GM19372 (cell line): ENCODE data around the gene MED13.
"Not testable (repeated sequence)": the region's sequence is repeated elsewhere in the genome, so short reads cannot be mapped to it uniquely, and the experiment has no call there.

Experiments
- ATAC-seq: cut with Tn5 transposase; IDR thresholded peaks from one replicate; pipeline ENCODE4 v1.9.1; 2021; ENCODE audit warnings: mild to moderate bottlenecking, low read depth, moderate library complexity; ENCODE audit not compliant: unreplicated experiment

MED13 gene

GRCh38 chr17:62003141-62003540 is 61.9 kb downstream of the MED13 start:
- ATAC-seq = not testable (repeated sequence)

DNA sequence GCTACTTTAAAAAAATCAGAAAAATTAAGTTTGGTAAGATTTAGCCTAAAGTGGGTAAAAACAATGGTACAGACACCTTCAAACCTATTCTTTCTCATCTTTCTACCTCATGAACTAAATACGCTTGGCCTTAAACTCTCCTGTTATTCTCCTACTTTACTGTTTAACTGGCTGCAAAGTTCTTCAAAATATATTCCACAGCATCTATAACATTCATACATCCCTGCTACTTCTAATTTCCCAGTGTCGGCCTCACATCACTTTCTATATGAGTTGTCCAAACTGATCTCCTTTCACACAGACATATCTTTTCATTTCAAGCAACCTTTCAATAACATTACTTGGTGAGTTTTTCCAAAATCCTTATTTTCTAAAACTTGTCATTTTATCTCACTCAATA is 64.0 kb downstream of the MED13 start:
- ATAC-seq = no peak

DNA sequence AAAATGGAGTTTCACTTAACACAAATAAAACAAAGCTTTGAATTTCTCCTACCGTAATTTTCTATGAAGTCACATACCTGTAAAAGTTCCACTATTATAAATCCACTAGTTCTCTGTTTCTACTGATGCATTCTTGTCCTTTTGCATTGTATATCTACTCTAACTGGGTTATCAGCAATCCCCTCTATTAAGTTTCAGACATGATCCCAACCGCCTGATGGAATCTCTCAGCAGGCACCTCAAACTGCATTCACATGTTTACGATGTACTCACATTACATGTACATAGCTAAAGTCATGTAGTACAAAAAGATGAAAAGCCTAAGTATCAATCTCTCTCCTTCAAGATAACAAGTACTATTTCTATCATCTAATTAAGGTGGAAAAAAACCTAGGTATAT is 64.9 kb downstream of the MED13 start:
- ATAC-seq = no peak

DNA sequence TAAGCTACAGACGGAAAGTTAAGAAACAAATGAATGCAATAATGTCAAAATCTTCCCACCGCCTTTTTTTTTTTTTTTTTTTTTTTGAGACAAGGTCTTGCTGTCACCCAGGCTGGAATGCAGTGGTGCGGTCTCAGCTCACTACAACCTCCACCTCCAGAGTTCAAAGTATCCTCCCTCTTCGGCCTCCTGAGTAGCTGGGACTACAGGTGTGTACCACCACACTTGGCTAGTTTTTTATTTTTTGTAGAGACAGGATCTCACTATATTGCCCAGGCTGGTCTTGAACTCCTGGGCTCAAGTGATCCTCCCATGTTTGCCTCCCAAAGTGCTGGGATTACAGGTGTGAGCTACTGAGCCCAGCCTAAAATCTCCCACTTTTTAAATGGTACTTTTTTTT is 66.5 kb downstream of the MED13 start:
- ATAC-seq = not testable (repeated sequence)

DNA sequence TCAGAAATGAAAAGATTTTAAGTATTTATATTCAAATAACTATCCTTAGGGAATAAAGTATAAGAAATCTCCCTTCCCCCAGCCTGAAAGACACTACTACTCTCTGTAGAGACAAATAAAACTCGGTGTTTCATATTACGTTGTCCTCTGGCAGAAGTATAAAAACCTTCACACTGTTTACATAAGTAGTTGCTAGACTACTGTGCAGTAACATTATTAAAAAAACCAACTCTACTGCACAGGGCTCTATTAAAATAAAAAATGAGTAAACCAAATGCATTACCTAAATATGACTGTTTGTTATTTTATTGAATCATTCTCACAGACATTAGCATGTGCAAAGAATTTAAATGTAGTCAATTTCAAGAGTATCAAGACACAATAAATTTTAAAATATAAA is 67.4 kb downstream of the MED13 start:
- ATAC-seq = no peak

DNA sequence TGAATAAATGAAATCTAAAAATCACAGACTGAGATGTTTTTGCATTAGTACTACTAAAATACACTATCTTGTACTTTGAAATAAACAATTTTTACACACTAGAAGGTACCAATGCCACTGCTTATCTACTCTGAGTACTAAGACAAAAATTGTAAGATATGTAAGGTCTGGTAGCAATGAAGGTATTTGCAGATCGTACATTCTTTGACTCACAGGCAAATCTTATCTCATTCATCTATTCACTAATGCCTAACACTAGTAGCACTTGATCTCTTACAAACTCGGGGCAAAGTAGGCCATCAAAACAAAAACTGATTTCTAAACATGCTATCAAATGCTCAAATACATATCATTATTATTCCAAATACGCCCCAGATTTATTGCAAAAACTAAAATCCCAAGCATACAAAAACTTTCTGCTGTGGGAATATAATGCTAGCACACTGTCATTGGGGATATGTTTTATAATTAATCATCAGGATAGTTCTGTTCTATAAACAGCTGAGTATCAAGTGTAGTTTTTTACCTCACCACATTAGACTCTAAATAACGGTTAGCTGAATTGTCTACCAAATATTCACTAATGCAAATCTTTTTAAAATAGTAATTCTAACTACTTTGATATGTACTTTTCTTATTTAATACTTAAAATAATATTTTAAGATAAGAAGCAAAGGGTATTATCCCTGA is 68.0 kb downstream of the MED13 start:
- no peak for ATAC-seq

GRCh38 chr17:61989509-61989908 is 75.6 kb downstream of the MED13 start:
- ATAC-seq = no peak

- no peak for ATAC-seq
Measured at GRCh38 chr17:61986898-61987297, 78.2 kb downstream of the MED13 start.

DNA sequence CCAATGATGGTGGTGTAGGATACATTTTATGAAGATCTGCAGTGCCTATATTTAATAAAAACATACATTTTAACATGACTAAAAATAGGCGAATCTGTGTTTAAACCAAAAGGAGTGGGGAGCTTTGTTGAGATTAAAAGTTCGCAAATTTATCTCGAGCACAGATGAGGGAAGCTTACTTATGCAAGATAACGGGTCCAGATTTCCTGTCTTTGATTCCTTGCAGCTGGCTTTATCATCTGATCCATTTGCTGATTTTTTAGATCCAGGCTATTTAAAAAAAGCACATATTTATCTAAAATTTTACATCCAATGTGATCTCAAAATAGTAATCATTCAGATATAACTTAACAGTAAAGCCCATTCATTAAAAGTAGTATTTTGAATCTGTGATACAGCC is 80.3 kb downstream of the MED13 start:
- ATAC-seq = no peak

DNA sequence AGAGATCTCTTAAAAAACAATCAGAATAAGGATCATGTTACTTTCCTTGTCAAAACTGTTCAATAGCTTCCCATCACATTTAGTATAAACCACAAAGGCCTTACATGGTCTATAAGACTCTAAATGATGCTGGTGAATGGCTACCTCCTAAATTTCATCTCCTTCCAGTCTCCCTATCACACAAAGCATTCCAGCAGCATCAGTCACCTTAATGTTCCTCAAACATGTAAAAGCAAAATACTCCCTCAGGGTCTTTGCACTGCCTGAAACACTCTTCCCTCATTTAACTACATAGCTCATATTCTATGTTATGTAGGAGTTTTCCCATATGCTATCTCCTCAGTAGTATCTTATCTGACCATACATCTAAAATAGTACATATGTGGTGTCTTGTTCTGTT is 83.8 kb downstream of the MED13 start:
- ATAC-seq = no peak

- no peak for ATAC-seq
Measured at GRCh38 chr17:61980535-61980934, 84.5 kb downstream of the MED13 start.

DNA sequence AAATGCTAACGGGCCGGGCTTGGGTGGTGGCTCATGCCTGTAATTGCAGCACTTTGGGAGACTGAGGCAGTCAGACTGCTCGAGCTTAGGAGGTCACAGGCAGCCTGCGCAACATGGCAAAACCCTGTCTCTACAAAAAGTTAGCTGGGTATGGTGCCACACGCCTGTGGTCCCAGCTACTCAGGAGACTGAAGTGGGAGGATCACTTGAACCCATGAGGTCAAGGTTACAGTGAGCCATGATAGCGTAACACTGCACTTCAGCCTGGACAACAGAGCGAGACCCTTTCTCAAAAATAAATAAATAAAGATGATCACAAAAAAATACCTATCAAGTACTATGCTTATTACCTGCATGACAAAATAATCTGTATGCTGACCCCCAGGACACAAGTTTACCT is 91.0 kb downstream of the MED13 start:
- ATAC-seq = no peak

DNA sequence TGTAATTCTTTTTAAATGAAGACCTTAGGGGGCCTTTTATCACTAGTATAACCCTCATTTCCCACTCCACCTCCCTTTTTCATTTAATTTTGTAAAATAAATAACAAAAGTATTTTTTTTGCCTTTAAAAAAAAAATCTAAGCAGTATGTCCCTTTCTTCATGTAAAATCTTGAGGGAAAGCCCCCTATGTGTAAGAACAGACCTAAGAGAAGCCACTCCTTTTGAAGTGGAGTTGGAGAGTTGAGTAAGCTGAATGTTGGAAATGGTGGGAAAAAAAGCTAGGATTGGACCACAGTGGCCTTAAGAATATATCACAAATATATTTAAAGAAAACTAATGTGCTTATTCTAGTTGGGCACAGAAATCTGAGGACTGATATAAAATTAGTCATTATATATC is 92.8 kb downstream of the MED13 start:
- no peak for ATAC-seq

DNA sequence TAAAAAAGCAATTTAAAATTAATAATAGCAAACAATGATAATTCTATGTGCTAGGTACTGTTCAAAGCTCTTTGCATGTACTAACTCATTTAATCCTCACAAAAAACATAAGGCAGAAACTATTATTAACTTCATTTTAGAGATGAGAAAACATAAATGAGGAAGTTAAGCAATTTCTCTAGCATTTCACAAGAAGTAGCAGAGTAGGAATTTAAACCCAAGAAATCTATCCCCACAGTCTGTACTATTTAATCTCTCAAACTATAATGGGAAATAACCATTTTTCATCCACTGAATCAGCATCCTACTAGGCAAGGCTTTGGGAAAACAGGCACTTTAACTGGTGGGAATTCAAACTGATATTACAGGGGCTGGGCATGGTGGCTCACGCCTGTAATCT is 95.0 kb downstream of the MED13 start:
- no peak for ATAC-seq

DNA sequence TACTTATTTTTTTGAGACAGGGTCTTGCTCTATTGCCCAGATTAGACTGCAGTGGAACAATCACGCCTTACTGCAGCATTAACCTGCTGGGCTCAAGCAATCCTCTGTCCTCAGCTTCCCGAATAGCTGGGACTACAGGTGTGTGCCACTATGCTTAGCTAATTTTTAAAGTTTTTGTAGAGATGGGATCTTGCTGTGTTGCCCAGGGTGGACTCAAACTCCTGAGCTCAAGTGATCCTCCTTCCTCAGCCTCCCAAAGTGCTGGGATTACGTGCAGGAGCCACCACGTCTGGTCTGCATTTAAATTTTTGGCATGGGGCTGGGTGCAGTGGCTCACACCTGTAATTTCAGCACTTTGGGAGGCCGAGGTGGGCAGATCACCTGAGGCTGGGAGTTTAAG is 96.3 kb downstream of the MED13 start:
- no peak for ATAC-seq

DNA sequence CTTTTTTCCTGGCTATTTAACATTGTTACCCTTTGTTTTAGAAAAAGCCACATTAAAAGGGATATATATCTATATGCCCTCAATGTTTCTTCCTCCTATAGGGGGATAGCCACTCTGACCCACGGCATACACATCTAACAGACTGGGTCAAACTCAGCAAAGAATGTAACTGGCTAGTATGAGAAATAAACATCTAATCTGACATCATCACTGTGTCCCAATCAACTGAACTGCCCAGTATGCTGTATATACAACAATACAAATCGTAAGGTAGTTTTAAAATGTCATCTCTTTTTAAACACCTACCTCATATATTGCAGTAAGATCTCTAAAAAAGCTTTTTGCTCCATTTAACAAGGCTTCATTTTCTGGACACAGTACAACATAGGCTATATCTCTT is 97.3 kb downstream of the MED13 start:
- ATAC-seq = no peak

- no peak for ATAC-seq
Measured at GRCh38 chr17:61966191-61966590, 98.9 kb downstream of the MED13 start.

- ATAC-seq = no peak
Measured at GRCh38 chr17:61955619-61956018, 109.5 kb downstream of the MED13 start.

DNA sequence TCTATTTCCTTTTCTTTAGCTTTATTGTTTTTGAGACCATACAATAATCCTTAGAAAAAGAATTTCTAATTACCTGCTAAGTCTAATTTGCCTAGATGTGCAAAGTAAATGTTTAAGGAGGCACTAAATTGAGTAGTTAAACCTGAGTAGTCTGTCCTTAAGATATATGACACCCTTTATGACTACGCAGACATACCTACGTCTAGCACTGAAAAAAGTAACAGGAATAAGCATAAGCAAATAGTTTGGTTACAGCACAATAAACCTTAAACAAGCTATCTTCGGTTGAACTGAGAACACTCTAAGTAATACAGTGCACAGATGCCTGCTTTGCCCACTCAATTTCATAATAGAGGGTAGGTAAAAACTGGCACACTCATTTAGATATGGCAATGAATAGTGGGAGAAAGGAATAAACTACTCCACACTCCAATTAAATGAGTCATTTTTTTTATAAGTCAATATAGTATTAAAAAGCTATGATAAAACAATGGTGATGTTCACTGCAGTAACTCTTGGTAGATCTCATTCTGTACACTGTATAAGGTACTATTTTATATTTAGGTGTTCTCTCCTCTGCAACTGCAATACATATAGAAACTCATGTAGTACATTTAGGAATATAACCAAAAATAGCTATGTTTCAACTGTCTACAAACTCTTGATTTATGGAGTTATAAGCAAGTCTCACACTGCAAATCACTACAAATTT is 117.6 kb downstream of the MED13 start:
- no peak for ATAC-seq

GRCh38 chr17:61946359-61946758 is 118.7 kb downstream of the MED13 start:
- ATAC-seq = no peak

DNA sequence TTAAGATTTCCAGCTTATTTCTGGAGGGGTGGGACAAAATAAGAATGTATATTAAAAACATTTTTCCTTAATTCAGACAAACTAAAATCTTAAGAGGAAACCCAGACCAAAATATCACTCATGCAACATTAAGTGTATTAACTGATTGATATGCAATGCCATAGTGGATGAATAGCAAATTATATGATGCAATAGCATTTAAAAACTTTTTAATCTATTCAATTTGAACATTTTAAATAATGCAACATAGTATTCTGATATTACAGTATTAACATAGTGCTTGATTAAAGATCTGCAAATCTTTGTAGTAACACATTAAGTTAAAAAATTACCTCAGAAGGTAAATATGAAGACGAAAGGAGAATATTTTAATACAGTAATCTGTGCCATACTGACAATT is 122.0 kb downstream of the MED13 start:
- no peak for ATAC-seq

GRCh38 chr17:61942085-61942484 is 123.0 kb downstream of the MED13 start:
- ATAC-seq = no peak
